K562 (cell line): Measurements from ENCODE around the gene COL6A2. TPM values are rescaled to one million over a fixed set of nuclear protein-coding genes. Genes with fewer than 3 reads are reported as not detected.

Source experiments
- ATAC-seq: fragments of 200-7000 bp; cut with Tn5 transposase; 3 replicates; pipeline ENCODE4 v1.9.1; 2020; ENCODE audit warnings: moderate library complexity
- BruUV-seq: library from RNA; stranded (reverse); fragments of 400-500 nt; replicated peaks from 2 replicates; lab custom pipeline; 2021; lab: Mats Ljungman, UMichigan
- CTCF ChIA-PET: fragments of 300-600 bp; formaldehyde crosslinking; extraction: SDS; loops from one replicate; lab custom pipeline; 2021; ENCODE audit warnings: low intra/inter-chr PET ratio; lab: Yijun Ruan, JAX
- POLR2A ChIA-PET: fragments of 300-600, 350-650 bp; sonication (Branson Sonifier 250); formaldehyde crosslinking; extraction: SDS; loops from one replicate; lab custom pipeline; 2021; ENCODE audit warnings: antibody characterized with exemption, inconsistent platforms; lab: Yijun Ruan, JAX
- DNase-seq, 4 experiments: peaks; one replicate each; pipeline versions ENCODE4 v3.0.0 to v3.0.0-alpha.2; 2011 to 2018; ENCODE audit warnings: low spot score in 3 of 4, mixed read lengths in 3 of 4; ENCODE audit errors: extremely low read depth in 1 of 4
- FAIRE-seq: peaks from 2 replicates; lab custom pipeline; 2011; peaks lifted over from hg19 to GRCh38; lab: Jason Lieb, UNC
- H2AFZ ChIP-seq: 2 replicates; pipeline ENCODE4 v1.6.0; 2011; ENCODE audit warnings: low read depth, low read length, control low read depth, inconsistent platforms
- H3K27ac ChIP-seq: fragments of 200-600 bp; 3 replicates; pipeline ENCODE4 v1.8.0; 2011; ENCODE audit warnings: low read depth, mild to moderate bottlenecking, control low read depth, inconsistent platforms, low read length, moderate library complexity, mixed read lengths; ENCODE audit errors: extremely low read depth
- H3K27me3 ChIP-seq, 2 experiments: fragments of 300-600 bp in 1 of 2; 2 replicates in 1 of 2; 3 replicates in 1 of 2; pipeline versions ENCODE4 v1.6.0 to v1.8.0; 2011; ENCODE audit warnings: inconsistent platforms in 2 of 2, low read length in 2 of 2, mild to moderate bottlenecking in 1 of 2, mixed read lengths in 1 of 2, moderate library complexity in 1 of 2; ENCODE audit not compliant: control insufficient read depth in 2 of 2, insufficient read depth in 2 of 2
- H3K36me3 ChIP-seq: fragments of 300-600 bp; 3 replicates; pipeline ENCODE4 v1.8.0; 2011; ENCODE audit warnings: mild to moderate bottlenecking, low read length, inconsistent platforms; ENCODE audit not compliant: control insufficient read depth, insufficient read depth
- H3K4me1 ChIP-seq, 2 experiments: fragments of 200-600 bp in 1 of 2; replicated peaks in 1 of 2; 2 replicates in 1 of 2; 3 replicates in 1 of 2; pipeline versions ENCODE4 v1.5.1 to v1.8.0; 2011; ENCODE audit warnings: inconsistent platforms in 2 of 2, low read length in 2 of 2, mild to moderate bottlenecking in 1 of 2, mixed read lengths in 1 of 2, moderate library complexity in 1 of 2; ENCODE audit not compliant: control insufficient read depth in 2 of 2, insufficient read depth in 2 of 2
- H3K4me2 ChIP-seq: 2 replicates; pipeline ENCODE4 v1.6.1; 2011; ENCODE audit warnings: low read length, control low read depth, inconsistent platforms, mixed read lengths; ENCODE audit not compliant: insufficient read depth
- H3K4me3 ChIP-seq: fragments of 200-600 bp; sonication (generic), shearing (Covaris generic); 2 replicates; pipeline ENCODE4 v1.5.1; 2016; ENCODE audit warnings: control low read depth, inconsistent platforms
- H3K79me2 ChIP-seq: fragments of 200-600 bp; 3 replicates; pipeline ENCODE4 v1.8.0; 2011; ENCODE audit warnings: low read length, inconsistent platforms; ENCODE audit not compliant: control insufficient read depth, insufficient read depth
- H3K9ac ChIP-seq, 2 experiments: 2 replicates each; pipeline versions ENCODE4 v1.6.0 to v1.6.1; 2011; ENCODE audit warnings: low read depth in 2 of 2, low read length in 2 of 2, control low read depth in 1 of 2, inconsistent platforms in 1 of 2, mild to moderate bottlenecking in 1 of 2, mixed read lengths in 1 of 2; ENCODE audit not compliant: insufficient read depth in 1 of 2
- H3K9me1 ChIP-seq: one replicate; pipeline ENCODE4 v1.6.0; 2011; ENCODE audit warnings: inconsistent platforms, mild to moderate bottlenecking, low read length, moderate library complexity; ENCODE audit not compliant: control insufficient read depth, insufficient read depth
- H3K9me3 ChIP-seq: replicated peaks from 2 replicates; pipeline ENCODE4 v1.5.1; 2011; ENCODE audit warnings: low read depth, low read length, inconsistent platforms; ENCODE audit not compliant: control insufficient read depth, insufficient read depth
- H4K20me1 ChIP-seq: replicated peaks from 2 replicates; pipeline ENCODE4 v1.6.1; 2011; ENCODE audit warnings: low read length, inconsistent platforms, mixed read lengths; ENCODE audit not compliant: control insufficient read depth, insufficient read depth
- BACH1 ChIP-seq: fragments of 200-800 bp; sonication (Bioruptor generic); IDR thresholded peaks from 2 replicates; pipeline ENCODE4 v1.6.1; 2016; ENCODE audit warnings: missing genetic modification characterization, missing compliant biosample characterization
- MBD2 ChIP-seq: sonication (generic); IDR thresholded peaks from 2 replicates; pipeline ENCODE4 v1.6.1; 2016; ENCODE audit warnings: low read depth, borderline replicate concordance
- NBN ChIP-seq: fragments of 450-650 bp; IDR thresholded peaks from 2 replicates; pipeline ENCODE4 v1.6.1; 2016; ENCODE audit warnings: low read depth, mild to moderate bottlenecking
- ZNF146 ChIP-seq: IDR thresholded peaks from one replicate; pipeline ENCODE4 v1.6.1; 2018; ENCODE audit warnings: missing compliant biosample characterization; ENCODE audit not compliant: unreplicated experiment
- ZNF280A ChIP-seq: fragments of 450-650 bp; IDR thresholded peaks from 2 replicates; pipeline ENCODE4 v1.6.1; 2018; ENCODE audit warnings: mild to moderate bottlenecking, low read depth; ENCODE audit not compliant: partially characterized antibody
- ZNF584 ChIP-seq: fragments of 200-800 bp; sonication (Bioruptor generic); IDR thresholded peaks from 2 replicates; pipeline ENCODE4 v1.6.1; 2016; ENCODE audit warnings: low read depth, mild to moderate bottlenecking, missing genetic modification characterization, missing compliant biosample characterization
- WGBS: fragments of 100-300 bp; shearing (Covaris generic); methylation state at CpG from one replicate; pipeline ENCODE4 v1.1.6; 2016; ENCODE audit warnings: low coverage, mixed read lengths; ENCODE audit not compliant: insufficient coverage; ENCODE audit errors: missing lambda C conversion rate; 5-methylcytosine and 5-hydroxymethylcytosine counted together
- in situ Hi-C: fragments of 300-500 bp; cut with MboI; formaldehyde crosslinking; loops from 4 replicates; pipeline ENCODE4 v1.15.0; 2018; ENCODE audit warnings: inconsistent platforms, mixed read lengths
- intact Hi-C: fragments of 100-400 bp; cut with micrococcal nuclease; formaldehyde crosslinking; loops from 2 replicates; pipeline ENCODE4 v1.14.2; 2022
- polyA plus RNA-seq, 8 experiments: library from polyadenylated mRNA; depleted of rRNA in 4 of 8; stranded (reverse) in 5 of 8; unstranded in 3 of 8; fragments of >200 nt; fragmentation: Nextera tagmentation in 2 of 8; fragmentation: Illumina TruSeq in 1 of 8; extraction: Ambion mirVana in 2 of 8; extraction: Trizol in 1 of 8; gene quantifications; 2 replicates each; pipeline versions ENCODE4 v1.2.1 to v1.2.3, GENCODE V29; 2011 to 2014; ENCODE audit warnings: inconsistent platforms in 1 of 8, missing spikeins in 1 of 8
- total RNA-seq, 7 experiments: library from RNA; depleted of rRNA in 6 of 7; stranded (reverse); fragments of >200 nt in 6 of 7; fragmentation: Illumina TruSeq in 2 of 7; extraction: Trizol in 2 of 7; gene quantifications; 2 replicates each; pipeline versions ENCODE4 v1.2.1 to v1.2.3, GENCODE V29; 2011 to 2021; ENCODE audit warnings: low replicate concordance in 1 of 7
- TF ChIP-seq, protein P1 (sequence below): fragments of 450-650 bp; formaldehyde crosslinking; IDR thresholded peaks from 2 replicates; pipeline ENCODE4 v1.4.0; 2022; ENCODE audit warnings: missing genetic modification characterization

The COL6A2 gene
- total and polyA plus RNA-seq, 9 of the 15 experiments (the other 6 are each of a cell fraction or from before 2014, with no cell fraction given) = 0.07 to 1.1 (median 0.24) TPM; not detected in 3

- TF ChIP-seq ZNF280A (no peak), MBD2 (no peak), ZNF584 (no peak), NBN (no peak), BACH1 (tag) (no peak)
These were observed 8.6 kb upstream of the COL6A2 start (continued) for GRCh38 chr21:46089285-46089684.

GRCh38 chr21:46091118-46091517, 6.8 kb upstream of the COL6A2 start:
- H2AFZ ChIP-seq = no peak overlapping the region
- H3K36me3 ChIP-seq = no peaks in the 10 kb centered on the region
- no peaks in the 10 kb centered on the region for H3K9me1 ChIP-seq
- H3K9me3 ChIP-seq = no peaks in the 10 kb centered on the region
- H3K9ac ChIP-seq = no peak overlapping the region
- no peaks in the 10 kb centered on the region for H3K79me2 ChIP-seq
- no peak for FAIRE-seq
- H3K4me3 ChIP-seq = no peak overlapping the region
- DNase-seq = no peak
- H3K27me3 ChIP-seq = peaks cover 18 to 43% of the 10 kb centered on the region in 2 experiments; a peak in 4 of 5 replicates
- in situ Hi-C loops = no loop called here
- intact Hi-C loops = no loop called here
- no peaks in the 10 kb centered on the region for H3K4me1 ChIP-seq
- CTCF ChIA-PET = no interaction called here
- H3K4me2 ChIP-seq = no peak overlapping the region
- no TSS peak for BruUV-seq
- 7% methylated on average over 4 of the region's 4 CpGs for WGBS
- H4K20me1 ChIP-seq = 0 out of 2 replicates have a peak, but pooled peaks cover 5% of the 10 kb centered on the region
- no peak overlapping the region for H3K27ac ChIP-seq
- TF ChIP-seq, protein P1, sequence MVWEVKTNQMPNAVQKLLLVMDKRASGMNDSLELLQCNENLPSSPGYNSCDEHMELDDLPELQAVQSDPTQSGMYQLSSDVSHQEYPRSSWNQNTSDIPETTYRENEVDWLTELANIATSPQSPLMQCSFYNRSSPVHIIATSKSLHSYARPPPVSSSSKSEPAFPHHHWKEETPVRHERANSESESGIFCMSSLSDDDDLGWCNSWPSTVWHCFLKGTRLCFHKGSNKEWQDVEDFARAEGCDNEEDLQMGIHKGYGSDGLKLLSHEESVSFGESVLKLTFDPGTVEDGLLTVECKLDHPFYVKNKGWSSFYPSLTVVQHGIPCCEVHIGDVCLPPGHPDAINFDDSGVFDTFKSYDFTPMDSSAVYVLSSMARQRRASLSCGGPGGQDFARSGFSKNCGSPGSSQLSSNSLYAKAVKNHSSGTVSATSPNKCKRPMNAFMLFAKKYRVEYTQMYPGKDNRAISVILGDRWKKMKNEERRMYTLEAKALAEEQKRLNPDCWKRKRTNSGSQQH (CRISPR knock-in tag) = 0 out of 2 replicates have a peak, but pooled peaks have one; percentile 55
- no peak for TF ChIP-seq ZNF146 (CRISPR knock-in tag)
- ATAC-seq = no peak
- POLR2A ChIA-PET = no interaction called here
